Measurements from ENCODE around the gene VN1R5.
"Not testable (repeated sequence)": the region's sequence is repeated elsewhere in the genome, so short reads cannot be mapped to it uniquely, and the experiment has no call there.

VN1R5 gene

GRCh38 chr1:247274605-247275256 lies 18.9 kb downstream of the VN1R5 start:
- no peak for DNase-seq

- DNase-seq = no peak
Observed at GRCh38 chr1:247277191-247277590, 21.3 kb downstream of the VN1R5 start.

GRCh38 chr1:247281001-247281574 lies 25.2 kb downstream of the VN1R5 start:
- no peak for DNase-seq

GRCh38 chr1:247286134-247286670 lies 30.3 kb downstream of the VN1R5 start:
- no peak for DNase-seq

- DNase-seq = no peak
Observed at GRCh38 chr1:247287460-247287859, 31.6 kb downstream of the VN1R5 start.

- no peak for DNase-seq
Observed at GRCh38 chr1:247288341-247288740, 32.5 kb downstream of the VN1R5 start.

GRCh38 chr1:247289274-247289892 lies 33.5 kb downstream of the VN1R5 start:
- DNase-seq = not testable (repeated sequence)

GRCh38 chr1:247290576-247290975 lies 34.7 kb downstream of the VN1R5 start:
- no peak for DNase-seq

- DNase-seq = no peak
Observed at GRCh38 chr1:247291161-247291560, 35.3 kb downstream of the VN1R5 start.

GRCh38 chr1:247291833-247292561 lies 36.1 kb downstream of the VN1R5 start:
- DNase-seq = no peak

GRCh38 chr1:247293047-247293446 lies 37.2 kb downstream of the VN1R5 start:
- no peak for DNase-seq

GRCh38 chr1:247294282-247294681 lies 38.4 kb downstream of the VN1R5 start:
- DNase-seq = no peak

- DNase-seq = no peak
Observed at GRCh38 chr1:247295274-247295684, 39.4 kb downstream of the VN1R5 start.

GRCh38 chr1:247295746-247296145 lies 39.9 kb downstream of the VN1R5 start:
- no peak for DNase-seq

- no peak for DNase-seq
Observed at GRCh38 chr1:247296599-247297180, 40.8 kb downstream of the VN1R5 start.

- no peak for DNase-seq
Observed at GRCh38 chr1:247297263-247298123, 41.6 kb downstream of the VN1R5 start.

GRCh38 chr1:247298124-247298481 lies 42.2 kb downstream of the VN1R5 start:
- no peak for DNase-seq

GRCh38 chr1:247298701-247299100 lies 42.8 kb downstream of the VN1R5 start:
- DNase-seq = no peak

GRCh38 chr1:247299723-247300381 lies 44.0 kb downstream of the VN1R5 start:
- DNase-seq = no peak

- no peak for DNase-seq
Observed at GRCh38 chr1:247300491-247301175, 44.8 kb downstream of the VN1R5 start.

GRCh38 chr1:247301176-247301540 lies 45.3 kb downstream of the VN1R5 start:
- DNase-seq = no peak
